ENCODE data around the gene SUPT4H1.
"Not testable (repeated sequence)": the region's sequence is repeated elsewhere in the genome, so short reads cannot be mapped to it uniquely, and the experiment has no call there.

The SUPT4H1 gene

GRCh38 chr17:58351831-58352595 lies at the start of gene SUPT4H1:
SUPT4H1 (minus strand) TSS chr17:58352201; CDS start chr17:58352135, 66 bp downstream.
- DNase-seq (ENCODE audit: low read depth), result peak; percentile 73

DNA sequence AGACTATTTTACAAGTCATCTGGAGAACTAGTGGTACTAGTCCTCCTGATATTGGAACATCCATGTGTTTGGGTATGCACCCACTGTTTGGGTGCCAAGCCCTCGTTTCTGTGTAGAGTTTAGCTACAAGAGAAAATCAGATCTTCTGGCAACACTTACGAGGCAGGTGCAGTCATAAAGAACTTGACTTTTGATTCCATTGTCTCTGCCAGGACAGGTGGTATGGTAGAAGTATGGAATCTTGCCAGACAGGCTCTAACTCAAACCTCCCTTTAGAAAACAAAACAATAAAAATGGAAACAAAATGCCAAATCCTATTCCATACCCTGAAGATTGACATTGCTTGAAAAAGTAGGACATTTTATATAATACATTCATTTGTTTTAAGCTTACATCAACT lies 49.3 kb upstream of the SUPT4H1 start:
- DNase-seq (ENCODE audit: low read depth), result no peak

DNA sequence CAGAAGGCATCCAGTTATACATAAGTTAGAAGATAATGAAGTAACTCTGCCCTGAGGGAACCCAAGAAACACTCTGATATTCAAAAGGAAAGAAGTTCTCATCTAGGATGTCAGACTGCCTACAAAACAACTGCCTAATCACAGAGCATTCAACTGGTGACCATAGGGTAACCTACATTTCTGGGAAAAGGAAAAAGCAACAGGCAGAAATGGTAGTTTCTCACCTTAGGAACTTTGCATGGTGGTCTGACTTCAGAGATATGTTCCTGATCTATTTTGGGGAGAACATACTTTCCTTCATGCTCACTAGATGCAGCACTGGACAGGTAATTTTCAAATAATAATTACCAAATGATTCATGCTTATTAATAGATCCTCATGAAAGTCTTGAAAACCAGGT lies 48.8 kb upstream of the SUPT4H1 start:
- DNase-seq (ENCODE audit: low read depth), result no peak

- no peak for DNase-seq (ENCODE audit: low read depth)
These were observed 48.0 kb upstream of the SUPT4H1 start for GRCh38 chr17:58399974-58400373.

GRCh38 chr17:58398574-58399266 lies 46.7 kb upstream of the SUPT4H1 start:
- no peak for DNase-seq (ENCODE audit: low read depth)

DNA sequence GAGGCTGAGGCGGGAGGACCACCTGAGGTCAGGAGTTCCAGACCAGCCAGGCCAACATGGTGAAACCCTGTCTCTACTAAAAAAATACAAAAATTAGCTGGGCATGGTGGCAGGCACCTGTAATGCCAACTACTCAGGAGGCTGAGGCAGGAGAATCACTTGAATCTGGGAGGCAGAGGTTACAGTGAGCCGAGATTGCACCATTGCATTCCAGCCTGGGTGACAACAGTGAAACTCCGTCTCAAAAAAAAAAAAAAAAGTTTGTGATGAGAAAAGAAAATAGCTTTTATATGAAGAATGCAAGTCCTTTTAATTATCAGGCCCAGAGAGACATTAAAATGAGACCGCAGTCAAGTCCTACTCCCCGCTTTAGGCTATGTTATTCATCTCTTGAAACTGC lies 45.4 kb upstream of the SUPT4H1 start:
- not testable (repeated sequence) for DNase-seq (ENCODE audit: low read depth)

- no peak for DNase-seq (ENCODE audit: low read depth)
These were observed 44.2 kb upstream of the SUPT4H1 start for GRCh38 chr17:58396173-58396572.

GRCh38 chr17:58394534-58395223 lies 42.7 kb upstream of the SUPT4H1 start:
- no peak for DNase-seq (ENCODE audit: low read depth)

DNA sequence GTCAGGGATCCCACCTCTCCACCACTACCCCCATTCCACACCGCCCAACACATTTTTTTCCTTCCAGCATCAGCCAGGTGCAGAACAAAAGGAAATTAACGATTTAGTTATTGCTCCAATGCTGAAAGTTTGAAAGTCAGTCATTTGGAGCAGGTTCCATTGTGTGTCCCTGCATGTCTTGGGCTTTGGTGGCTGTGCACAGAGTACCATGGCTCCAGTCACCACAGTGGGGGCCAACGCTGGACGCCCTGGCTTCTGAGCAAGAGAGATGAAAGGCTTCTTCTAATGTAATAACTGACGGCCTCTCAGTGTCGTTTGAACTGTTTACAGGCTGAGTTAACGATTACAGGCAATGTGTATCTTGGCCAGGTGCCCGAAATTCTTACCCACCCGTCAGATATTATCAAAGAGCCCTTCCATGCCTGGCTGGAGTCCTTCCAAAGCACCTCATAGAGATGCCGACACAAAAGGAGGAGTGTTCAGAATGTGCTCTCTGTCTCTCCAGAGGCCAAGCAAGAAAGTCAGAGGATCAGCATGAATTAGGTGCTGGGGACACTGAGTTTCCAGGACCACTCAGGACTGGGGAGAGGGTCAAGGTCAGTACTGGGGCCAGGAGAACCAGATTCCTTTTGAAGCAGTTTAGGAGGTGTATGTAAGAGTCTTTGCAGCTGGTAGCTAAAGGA lies 39.4 kb upstream of the SUPT4H1 start:
- DNase-seq (ENCODE audit: low read depth), result peak; percentile 67

GRCh38 chr17:58390884-58391283 lies 38.9 kb upstream of the SUPT4H1 start:
- no peak for DNase-seq (ENCODE audit: low read depth)

- DNase-seq (ENCODE audit: low read depth), result no peak
These were observed 36.5 kb upstream of the SUPT4H1 start for GRCh38 chr17:58388302-58389190.

DNA sequence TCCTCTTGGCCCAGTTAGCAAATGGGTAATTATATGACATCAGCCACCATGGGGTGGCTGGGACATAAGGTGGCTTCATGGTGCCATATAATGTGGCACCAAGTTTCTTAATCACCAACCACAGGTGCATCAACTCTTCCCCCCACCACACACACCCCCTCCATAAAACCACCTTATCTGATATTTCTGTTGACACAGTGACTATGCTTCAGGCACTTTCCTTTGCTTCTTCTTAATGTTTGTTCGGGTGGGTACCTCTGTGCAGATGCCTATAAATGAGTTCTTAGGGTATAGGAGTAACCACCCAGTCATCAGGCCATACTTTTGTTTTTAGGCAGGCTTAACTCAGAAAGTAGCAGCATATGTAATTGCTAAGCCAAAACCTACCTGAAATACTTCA lies 35.8 kb upstream of the SUPT4H1 start:
- no peak for DNase-seq (ENCODE audit: low read depth)

GRCh38 chr17:58386708-58387107 lies 34.7 kb upstream of the SUPT4H1 start:
- DNase-seq (ENCODE audit: low read depth), result no peak

- no peak for DNase-seq (ENCODE audit: low read depth)
These were observed 33.4 kb upstream of the SUPT4H1 start for GRCh38 chr17:58385359-58385899.

DNA sequence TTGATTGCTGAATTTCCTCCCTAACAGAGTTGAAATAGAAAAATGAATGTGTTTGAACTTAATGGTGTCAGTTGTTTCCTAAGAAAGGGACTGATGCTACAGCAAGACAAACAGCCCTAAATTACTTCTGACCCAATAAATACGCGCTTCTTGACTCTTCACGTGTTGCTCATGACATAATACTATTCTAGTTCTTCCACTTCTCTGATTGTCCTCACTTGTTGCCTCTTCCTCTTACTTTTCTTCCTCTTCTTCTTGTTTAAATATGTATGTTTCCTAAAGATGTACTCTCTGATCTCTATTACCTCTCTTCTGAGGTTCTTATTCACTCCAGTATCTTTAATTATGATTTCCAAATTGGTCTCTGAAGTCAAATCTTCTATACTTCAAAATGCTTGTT lies 32.9 kb upstream of the SUPT4H1 start:
- DNase-seq (ENCODE audit: low read depth), result no peak

DNA sequence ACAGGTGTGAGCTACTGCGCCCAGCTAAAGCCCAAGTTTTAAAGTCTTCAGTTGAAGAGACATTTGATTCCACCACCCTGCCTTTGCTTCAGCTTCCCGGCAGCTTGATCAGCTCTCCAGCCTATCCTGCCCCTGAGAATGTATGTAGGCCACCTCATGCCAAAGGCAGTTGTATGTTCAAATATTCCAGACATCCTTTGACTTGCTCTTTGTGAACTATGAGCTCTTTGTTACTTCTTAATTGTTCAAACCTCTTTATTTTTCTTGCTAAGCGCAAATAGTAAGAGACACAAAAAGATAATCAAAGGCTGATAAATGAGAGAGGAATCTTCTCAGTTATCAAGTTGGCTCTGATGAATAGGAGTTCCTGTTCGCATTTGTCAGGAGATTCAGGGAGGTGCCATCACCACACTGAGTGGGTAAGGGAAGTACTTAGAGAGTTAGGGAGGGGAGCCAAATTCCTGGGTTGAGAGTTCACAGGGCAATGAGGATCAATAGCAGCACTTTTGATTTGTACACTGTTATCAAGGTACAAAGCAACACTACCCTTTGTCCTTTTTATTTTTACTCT lies 32.0 kb upstream of the SUPT4H1 start:
- no peak for DNase-seq (ENCODE audit: low read depth)

DNA sequence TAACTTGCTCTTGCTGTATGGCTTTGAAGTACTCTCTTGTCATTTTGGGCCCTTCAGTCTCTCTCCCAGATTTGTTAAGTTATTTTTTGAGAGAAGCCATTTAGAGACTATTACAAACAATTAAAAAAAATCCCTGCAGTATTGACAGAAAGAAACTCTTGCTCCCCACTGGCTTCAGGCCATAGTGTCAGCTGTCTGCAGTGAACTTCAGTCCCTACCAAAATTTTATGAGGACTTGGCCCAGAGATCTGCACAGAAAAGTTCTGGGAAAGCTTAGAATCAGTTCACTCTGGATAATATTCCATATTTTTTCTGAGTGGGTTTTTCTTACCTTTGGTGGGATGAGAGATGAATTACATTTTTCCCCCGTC lies 30.9 kb upstream of the SUPT4H1 start:
- no peak for DNase-seq (ENCODE audit: low read depth)

- no peak for DNase-seq (ENCODE audit: low read depth)
These were observed 30.3 kb upstream of the SUPT4H1 start for GRCh38 chr17:58382108-58382871.

GRCh38 chr17:58381124-58382035 lies 29.4 kb upstream of the SUPT4H1 start:
- DNase-seq (ENCODE audit: low read depth), result no peak
